ENCODE data around the gene HAPLN1. TPM values are rescaled to one million over a fixed set of nuclear protein-coding genes. Genes with fewer than 3 reads are reported as not detected.
A peak's percentile ranks its signal among the peaks of the same experiment; 100 is the strongest.

Gene HAPLN1
- total RNA-seq, 1 donor from 2014 or later = 5.7 TPM

DNA sequence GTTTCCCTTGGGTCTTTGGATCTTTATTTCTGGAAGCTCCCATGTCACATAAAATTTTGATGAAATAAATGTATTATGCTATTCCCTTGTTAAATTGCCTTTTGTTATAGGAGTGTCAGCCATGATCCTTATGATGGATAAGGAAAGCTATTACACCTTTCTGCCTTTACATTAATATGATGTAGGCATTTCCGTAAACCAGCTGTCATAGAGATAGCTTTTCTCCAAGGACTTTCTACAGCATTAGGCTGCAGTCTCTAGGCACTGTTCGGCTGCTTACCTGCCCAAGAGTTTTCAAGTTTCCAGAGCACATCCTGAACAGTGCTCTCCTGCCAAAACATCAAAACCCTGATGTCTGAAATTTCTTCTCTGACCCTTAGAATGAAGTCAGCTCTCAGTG, 87.4 kb downstream of the HAPLN1 start:
- Histone ChIP-seq H3K4me3 (no peak overlapping the region), H3K27me3 (no peaks in the 10 kb centered on the region), H3F3A (ENCODE audit: low read depth) (no peaks in the 10 kb centered on the region), H3K4me2 (no peak overlapping the region), H3K9ac (no peak overlapping the region), H3K4me1 (peaks cover 23% of the 10 kb centered on the region), H2AFZ (replicated peaks) (peak overlapping the region; percentile 33), H3K27ac (no peak overlapping the region), H3K36me3 (no peaks in the 10 kb centered on the region), H3K79me2 (ENCODE audit: low read depth) (no peaks in the 10 kb centered on the region), H3K9me3 (ENCODE audit: low read depth) (no peaks in the 10 kb centered on the region), H4K20me1 (ENCODE audit: low read depth) (no peaks in the 10 kb centered on the region)
- no peak for DNase-seq (ENCODE audit: low spot score)
- H3K27me3 Mint-ChIP-seq (ENCODE audit: insufficient read depth, low read depth) = no peaks in the 10 kb centered on the region
- H3K4me3 Mint-ChIP-seq = no peak overlapping the region
- peaks cover 33% of the 10 kb centered on the region for H3K4me1 Mint-ChIP-seq
- TF ChIP-seq, protein P1, sequence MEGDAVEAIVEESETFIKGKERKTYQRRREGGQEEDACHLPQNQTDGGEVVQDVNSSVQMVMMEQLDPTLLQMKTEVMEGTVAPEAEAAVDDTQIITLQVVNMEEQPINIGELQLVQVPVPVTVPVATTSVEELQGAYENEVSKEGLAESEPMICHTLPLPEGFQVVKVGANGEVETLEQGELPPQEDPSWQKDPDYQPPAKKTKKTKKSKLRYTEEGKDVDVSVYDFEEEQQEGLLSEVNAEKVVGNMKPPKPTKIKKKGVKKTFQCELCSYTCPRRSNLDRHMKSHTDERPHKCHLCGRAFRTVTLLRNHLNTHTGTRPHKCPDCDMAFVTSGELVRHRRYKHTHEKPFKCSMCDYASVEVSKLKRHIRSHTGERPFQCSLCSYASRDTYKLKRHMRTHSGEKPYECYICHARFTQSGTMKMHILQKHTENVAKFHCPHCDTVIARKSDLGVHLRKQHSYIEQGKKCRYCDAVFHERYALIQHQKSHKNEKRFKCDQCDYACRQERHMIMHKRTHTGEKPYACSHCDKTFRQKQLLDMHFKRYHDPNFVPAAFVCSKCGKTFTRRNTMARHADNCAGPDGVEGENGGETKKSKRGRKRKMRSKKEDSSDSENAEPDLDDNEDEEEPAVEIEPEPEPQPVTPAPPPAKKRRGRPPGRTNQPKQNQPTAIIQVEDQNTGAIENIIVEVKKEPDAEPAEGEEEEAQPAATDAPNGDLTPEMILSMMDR (IDR thresholded peaks at IDR 0.05) = no peak
- TF ChIP-seq EZH2 (IDR thresholded peaks at IDR 0.05) (no peak), EZH2phosphoT487 (IDR thresholded peaks at IDR 0.05) (no peak)
- no peaks in the 10 kb centered on the region for H3K36me3 Mint-ChIP-seq
- no peaks in the 10 kb centered on the region for H3K9me3 Mint-ChIP-seq
- no peak overlapping the region for H3K27ac Mint-ChIP-seq

DNA sequence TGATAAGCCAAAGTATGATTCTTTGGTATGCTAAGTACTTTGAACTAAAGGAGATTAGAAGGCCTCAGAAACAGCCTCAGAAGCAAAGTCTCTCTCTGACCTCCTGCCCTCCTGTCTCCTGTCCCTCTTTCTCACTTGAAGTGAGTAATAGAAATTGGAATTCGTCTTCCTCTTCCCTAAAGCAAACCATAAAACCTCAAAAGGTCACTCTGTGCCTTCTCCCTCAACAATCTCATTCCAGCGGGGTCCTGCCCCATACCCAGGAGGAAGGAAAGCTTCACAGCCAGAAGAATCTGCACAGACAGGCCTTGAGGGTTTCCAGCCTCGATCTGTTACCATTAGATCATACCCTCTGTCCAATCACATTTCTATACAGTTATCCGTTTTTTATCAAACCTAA, 87.8 kb downstream of the HAPLN1 start:
- no peak overlapping the region for H3K4me2 ChIP-seq
- H3K27ac ChIP-seq = no peak overlapping the region

DNA sequence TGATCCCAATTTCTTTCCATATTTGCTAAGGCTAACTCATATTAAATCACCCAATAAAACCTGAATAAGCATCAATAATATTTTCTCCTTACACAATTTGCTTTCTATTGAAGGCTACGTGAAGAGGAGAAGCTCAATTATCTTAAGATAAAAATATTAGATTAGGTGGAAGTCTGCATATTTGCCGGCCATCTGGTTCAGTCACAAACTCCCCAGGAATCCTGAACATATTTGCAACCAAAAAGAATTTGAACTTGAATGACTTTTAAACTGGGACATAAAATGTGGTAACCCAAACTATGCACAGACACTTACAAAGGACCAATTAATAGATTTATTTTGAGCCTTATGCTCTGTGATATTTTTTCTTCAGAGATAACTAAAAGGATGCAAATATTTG, 92.3 kb downstream of the HAPLN1 start:
- Histone ChIP-seq H3K9me3 (ENCODE audit: low read depth) (no peaks in the 10 kb centered on the region), H3K27ac (no peak overlapping the region), H4K20me1 (ENCODE audit: low read depth) (no peaks in the 10 kb centered on the region), H3K9ac (no peak overlapping the region), H3K79me2 (ENCODE audit: low read depth) (no peaks in the 10 kb centered on the region), H3K4me3 (no peak overlapping the region), H3K4me2 (no peak overlapping the region), H3K4me1 (no peaks in the 10 kb centered on the region), H2AFZ (replicated peaks) (no peak overlapping the region), H3F3A (ENCODE audit: low read depth) (no peaks in the 10 kb centered on the region), H3K27me3 (no peaks in the 10 kb centered on the region), H3K36me3 (no peaks in the 10 kb centered on the region)
- no peaks in the 10 kb centered on the region for H3K36me3 Mint-ChIP-seq
- H3K27ac Mint-ChIP-seq = no peak overlapping the region
- no peak for DNase-seq (ENCODE audit: low spot score)
- TF ChIP-seq EZH2 (IDR thresholded peaks at IDR 0.05) = no peak
- TF ChIP-seq, protein P1 (IDR thresholded peaks at IDR 0.05) = no peak
- no peak for TF ChIP-seq EZH2phosphoT487 (IDR thresholded peaks at IDR 0.05)
- no peak overlapping the region for H3K4me3 Mint-ChIP-seq
- H3K4me1 Mint-ChIP-seq = peaks cover 14% of the 10 kb centered on the region
- H3K27me3 Mint-ChIP-seq (ENCODE audit: insufficient read depth, low read depth) = no peaks in the 10 kb centered on the region
- H3K9me3 Mint-ChIP-seq = no peaks in the 10 kb centered on the region

More for the DNA sequence above, 87.8 kb downstream of the HAPLN1 start:
- no peaks in the 10 kb centered on the region for H3F3A ChIP-seq (ENCODE audit: low read depth)
- Mint-ChIP-seq H3K9me3 (no peaks in the 10 kb centered on the region), H3K36me3 (no peaks in the 10 kb centered on the region), H3K4me3 (no peak overlapping the region), H3K4me1 (peaks cover 33% of the 10 kb centered on the region), H3K27ac (peak overlapping the region; percentile 76), H3K27me3 (ENCODE audit: insufficient read depth, low read depth) (no peaks in the 10 kb centered on the region)
- TF ChIP-seq, protein P1 (IDR thresholded peaks at IDR 0.05) = no peak
- no peak for TF ChIP-seq EZH2phosphoT487 (IDR thresholded peaks at IDR 0.05)
- TF ChIP-seq EZH2 (IDR thresholded peaks at IDR 0.05) = no peak
- peak overlapping the region; percentile 33 for H2AFZ ChIP-seq (replicated peaks)
- H3K4me3 ChIP-seq = no peak overlapping the region
- H3K27me3 ChIP-seq = no peaks in the 10 kb centered on the region
- no peak for DNase-seq (ENCODE audit: low spot score)
- H3K9me3 ChIP-seq (ENCODE audit: low read depth) = no peaks in the 10 kb centered on the region
- H3K4me1 ChIP-seq = peaks cover 23% of the 10 kb centered on the region
- H3K9ac ChIP-seq = no peak overlapping the region
- H3K36me3 ChIP-seq = no peaks in the 10 kb centered on the region
- no peaks in the 10 kb centered on the region for H3K79me2 ChIP-seq (ENCODE audit: low read depth)
- no peaks in the 10 kb centered on the region for H4K20me1 ChIP-seq (ENCODE audit: low read depth)

Data from neural progenitor cell (in vitro differentiated cells).